Activated T-helper 17 cell treated with anti-CD3 and anti-CD28 coated beads, Interleukin-2, amount 50 U/mL, for 72 hours (primary cell): ENCODE results near the gene WDR54. TPM values are rescaled to one million over a fixed set of nuclear protein-coding genes. Genes with fewer than 3 reads are reported as not detected.
"Not testable (repeated sequence)": the region's sequence is repeated elsewhere in the genome, so short reads cannot be mapped to it uniquely, and the experiment has no call there.

Experiments used
- ATAC-seq: fragments of 150-1000 bp; cut with Tn5 transposase; replicated peaks from 2 replicates; pipeline ENCODE4 v1.10.0; 2021; ENCODE audit warnings: mild to moderate bottlenecking, moderate library complexity
- H3K27ac Mint-ChIP-seq: one replicate; pipeline ENCODE4 v1.8.0; 2022; ENCODE audit warnings: mixed read lengths
- H3K27me3 Mint-ChIP-seq: one replicate; pipeline ENCODE4 v1.8.0; 2022; ENCODE audit warnings: mixed read lengths
- H3K36me3 Mint-ChIP-seq: one replicate; pipeline ENCODE4 v1.8.0; 2022; ENCODE audit warnings: low read depth, mild to moderate bottlenecking, mixed read lengths
- H3K4me1 Mint-ChIP-seq: one replicate; pipeline ENCODE4 v1.8.0; 2022; ENCODE audit warnings: mixed read lengths
- H3K4me3 Mint-ChIP-seq: one replicate; pipeline ENCODE4 v1.8.0; 2022; ENCODE audit warnings: mild to moderate bottlenecking, mixed read lengths
- H3K9me3 Mint-ChIP-seq: one replicate; pipeline ENCODE4 v1.8.0; 2022; ENCODE audit warnings: mixed read lengths
- total RNA-seq, 2 donors: library from RNA; stranded (reverse); gene quantifications; one replicate each; pipeline ENCODE4 v1.2.3, GENCODE V29; 2022

Gene WDR54
- total RNA-seq, 2 donors from 2014 or later, result 85.8 to 194 TPM

- Mint-ChIP-seq H3K4me3 (no peak overlapping the region), H3K9me3 (no peaks in the 10 kb centered on the region), H3K36me3 (peaks cover 14% of the 10 kb centered on the region), H3K27me3 (no peaks in the 10 kb centered on the region), H3K4me1 (no peaks in the 10 kb centered on the region), H3K27ac (no peak overlapping the region)
- peak; percentile 22 for ATAC-seq
These were observed 8.2 kb downstream of the WDR54 start for GRCh38 chr2:74429487-74430451.

- no peaks in the 10 kb centered on the region for H3K9me3 Mint-ChIP-seq
- ATAC-seq, result no peak
- no peaks in the 10 kb centered on the region for H3K27me3 Mint-ChIP-seq
- no peak overlapping the region for H3K27ac Mint-ChIP-seq
- H3K36me3 Mint-ChIP-seq, result peaks cover 6% of the 10 kb centered on the region
- H3K4me3 Mint-ChIP-seq, result no peak overlapping the region
- H3K4me1 Mint-ChIP-seq, result no peaks in the 10 kb centered on the region
These were observed 9.0 kb downstream of the WDR54 start for GRCh38 chr2:74430502-74430901.

DNA sequence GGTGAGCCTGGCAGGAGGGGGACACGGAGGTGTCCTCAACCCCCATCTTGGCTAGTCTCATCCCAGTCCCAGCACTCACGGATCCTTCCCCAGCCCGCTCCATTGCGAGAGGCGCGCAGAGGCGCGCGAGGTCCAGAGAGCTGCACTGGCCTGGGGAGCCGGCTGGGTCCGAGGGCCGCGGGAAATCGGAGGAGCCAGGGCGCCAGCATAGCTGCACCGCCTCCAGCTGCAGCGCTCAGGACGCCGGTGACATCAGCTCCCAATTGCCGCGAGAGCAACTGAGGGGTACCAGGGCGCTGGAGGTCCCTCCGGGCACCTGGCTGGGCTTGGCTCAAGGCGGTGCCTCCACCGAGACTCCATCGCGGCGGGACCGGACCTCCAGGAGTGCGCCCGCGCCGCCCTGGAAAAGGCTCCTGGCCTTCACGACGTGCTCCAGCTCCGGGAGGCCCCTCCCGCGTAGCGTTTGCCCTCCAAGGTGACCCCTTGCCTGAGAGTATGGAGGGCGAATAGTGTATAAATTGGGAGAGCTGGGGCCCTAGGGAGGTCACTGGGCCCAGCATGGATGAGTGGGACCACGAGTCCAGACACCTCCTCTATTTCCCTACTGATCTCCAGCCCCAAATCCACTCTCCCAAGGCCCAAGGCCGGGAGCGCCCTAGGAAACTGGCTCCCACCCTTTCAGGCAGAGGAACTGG is 14.7 kb downstream of the WDR54 start:
- Mint-ChIP-seq H3K9me3 (no peaks in the 10 kb centered on the region), H3K4me3 (no peak overlapping the region), H3K27ac (no peak overlapping the region), H3K4me1 (no peaks in the 10 kb centered on the region), H3K27me3 (peaks cover 14% of the 10 kb centered on the region), H3K36me3 (no peaks in the 10 kb centered on the region)
- ATAC-seq, result no peak

DNA sequence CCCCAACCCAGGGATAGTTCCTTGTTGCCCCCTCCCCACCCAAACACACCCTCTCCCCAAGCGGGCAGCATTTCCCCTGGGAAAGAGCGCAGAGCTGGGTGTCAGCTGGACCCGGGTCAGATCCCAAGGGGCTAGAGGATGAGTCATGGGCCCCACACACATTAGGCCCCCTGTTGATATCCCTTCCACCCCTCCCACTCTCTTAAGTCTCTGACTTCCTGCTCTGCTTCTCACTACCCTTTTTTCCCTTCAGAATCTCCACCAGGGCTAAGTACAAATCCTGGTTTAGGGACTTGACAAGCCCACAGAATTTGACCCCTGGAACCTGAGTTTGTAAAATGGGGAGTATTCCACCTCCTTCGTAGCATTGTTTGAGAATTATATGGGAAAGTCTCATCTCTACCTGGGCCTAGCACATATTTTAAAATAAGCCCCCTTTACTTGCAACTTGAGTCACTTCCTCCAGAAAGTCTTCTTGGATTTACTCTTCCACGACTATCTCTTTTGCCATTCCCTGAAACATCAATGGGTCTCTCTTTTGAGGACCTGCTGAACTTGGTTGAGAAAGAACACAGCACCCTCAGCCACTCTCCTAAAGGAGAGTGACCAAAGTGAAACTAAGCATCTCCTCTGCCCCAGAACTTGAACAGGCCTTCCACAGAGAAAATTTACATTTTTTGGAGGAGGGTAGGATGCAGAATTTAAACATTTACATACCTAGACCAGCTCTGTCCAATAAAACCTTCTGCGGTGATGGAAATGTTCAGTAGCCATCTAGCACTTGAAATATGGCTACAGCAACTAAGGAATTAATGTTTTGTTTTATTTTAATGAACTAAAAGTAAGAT is 15.5 kb downstream of the WDR54 start:
- Mint-ChIP-seq H3K4me3 (no peak overlapping the region), H3K9me3 (no peaks in the 10 kb centered on the region), H3K27ac (no peak overlapping the region), H3K36me3 (no peaks in the 10 kb centered on the region), H3K4me1 (no peaks in the 10 kb centered on the region), H3K27me3 (peaks cover 15% of the 10 kb centered on the region)
- ATAC-seq, result no peak

- H3K36me3 Mint-ChIP-seq, result no peaks in the 10 kb centered on the region
- H3K27ac Mint-ChIP-seq, result no peak overlapping the region
- H3K27me3 Mint-ChIP-seq, result peaks cover 19% of the 10 kb centered on the region
- no peak overlapping the region for H3K4me3 Mint-ChIP-seq
- no peaks in the 10 kb centered on the region for H3K9me3 Mint-ChIP-seq
- no peak for ATAC-seq
- H3K4me1 Mint-ChIP-seq, result no peaks in the 10 kb centered on the region
These were observed 16.7 kb downstream of the WDR54 start for GRCh38 chr2:74438248-74438647.

- H3K27me3 Mint-ChIP-seq, result peaks cover 19% of the 10 kb centered on the region
- H3K9me3 Mint-ChIP-seq, result no peaks in the 10 kb centered on the region
- no peaks in the 10 kb centered on the region for H3K36me3 Mint-ChIP-seq
- H3K27ac Mint-ChIP-seq, result no peak overlapping the region
- no peak overlapping the region for H3K4me3 Mint-ChIP-seq
- H3K4me1 Mint-ChIP-seq, result no peaks in the 10 kb centered on the region
- no peak for ATAC-seq
These were observed 17.8 kb downstream of the WDR54 start for GRCh38 chr2:74439373-74439772.

GRCh38 chr2:74439803-74440377 is 18.4 kb downstream of the WDR54 start:
- H3K9me3 Mint-ChIP-seq, result no peaks in the 10 kb centered on the region
- H3K4me1 Mint-ChIP-seq, result no peaks in the 10 kb centered on the region
- no peak for ATAC-seq
- no peak overlapping the region for H3K27ac Mint-ChIP-seq
- H3K4me3 Mint-ChIP-seq, result peak overlapping the region; percentile 23
- H3K27me3 Mint-ChIP-seq, result peaks cover 19% of the 10 kb centered on the region
- H3K36me3 Mint-ChIP-seq, result no peaks in the 10 kb centered on the region

- H3K4me3 Mint-ChIP-seq, result peak overlapping the region; percentile 74
- H3K9me3 Mint-ChIP-seq, result no peaks in the 10 kb centered on the region
- no peak overlapping the region for H3K27ac Mint-ChIP-seq
- H3K4me1 Mint-ChIP-seq, result no peaks in the 10 kb centered on the region
- peaks cover 19% of the 10 kb centered on the region for H3K27me3 Mint-ChIP-seq
- H3K36me3 Mint-ChIP-seq, result no peaks in the 10 kb centered on the region
- peak; percentile 77 for ATAC-seq
These were observed 19.0 kb downstream of the WDR54 start for GRCh38 chr2:74440378-74441169.

GRCh38 chr2:74441170-74441689 is 19.7 kb downstream of the WDR54 start:
- no peaks in the 10 kb centered on the region for H3K9me3 Mint-ChIP-seq
- H3K36me3 Mint-ChIP-seq, result no peaks in the 10 kb centered on the region
- H3K4me1 Mint-ChIP-seq, result no peaks in the 10 kb centered on the region
- H3K27ac Mint-ChIP-seq, result no peak overlapping the region
- H3K27me3 Mint-ChIP-seq, result peaks cover 19% of the 10 kb centered on the region
- ATAC-seq, result no peak
- peak overlapping the region; percentile 74 for H3K4me3 Mint-ChIP-seq

DNA sequence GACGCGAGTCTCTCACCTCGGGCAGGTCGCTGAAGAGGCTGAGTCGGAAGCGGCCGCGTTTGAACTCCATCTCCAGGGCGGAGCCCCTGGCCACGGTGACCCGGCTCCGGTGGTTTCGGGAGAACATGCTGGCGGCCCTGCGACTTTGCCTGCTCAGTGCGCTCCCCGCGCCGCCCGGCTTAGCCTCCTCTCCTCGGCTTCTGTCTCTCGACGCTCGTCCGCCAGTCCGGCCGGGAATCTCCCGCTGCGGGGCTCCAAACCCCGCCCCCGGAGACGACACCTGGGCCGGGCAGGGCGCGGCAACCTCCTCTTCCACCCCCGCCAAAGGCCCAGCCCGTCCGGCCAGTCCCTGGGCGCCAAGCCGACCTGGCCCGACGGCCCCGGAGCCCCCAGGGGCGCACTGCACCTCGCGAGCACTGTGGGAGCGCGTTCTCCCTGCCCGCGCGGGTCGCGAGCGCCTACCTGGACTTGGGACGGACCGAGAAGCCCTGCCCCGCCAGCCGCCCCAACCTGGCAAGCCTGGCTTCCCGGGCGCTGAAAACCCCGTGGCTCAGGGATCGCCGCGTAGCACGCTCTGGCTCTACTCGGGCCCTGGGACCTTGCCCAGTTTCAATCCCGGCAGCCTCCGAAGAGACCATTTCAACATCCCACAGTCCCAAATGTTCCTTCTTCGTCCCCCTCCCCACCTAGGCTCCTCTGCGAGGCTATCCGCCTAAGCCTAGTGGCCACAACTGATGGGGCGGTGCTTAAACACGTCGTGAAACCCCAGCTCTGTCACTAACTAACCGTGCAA is 20.4 kb downstream of the WDR54 start, which contains the start of gene RTKN:
Gene RTKN, minus strand, starts transcription at position 248 of the 793 bp plus-strand sequence. Its CDS starts 121 bp downstream, at position 127.
- Mint-ChIP-seq H3K4me3 (peak within 1 kb of the TSS; percentile 74), H3K27me3 (peaks cover 19% of the 10 kb centered on the region), H3K4me1 (no peaks in the 10 kb centered on the region), H3K9me3 (no peaks in the 10 kb centered on the region), H3K36me3 (no peaks in the 10 kb centered on the region), H3K27ac (no peak within 1 kb of the TSS)
- peak; percentile 64 for ATAC-seq

GRCh38 chr2:74442483-74443297 is 21.2 kb downstream of the WDR54 start:
- not testable (repeated sequence) for H3K9me3 Mint-ChIP-seq, H3K4me1 Mint-ChIP-seq, H3K36me3 Mint-ChIP-seq, ATAC-seq, H3K27ac Mint-ChIP-seq
- Mint-ChIP-seq H3K4me3 (peak overlapping the region; percentile 74), H3K27me3 (peaks cover 19% of the 10 kb centered on the region)
